HAP-1 (cell line): Measurements from ENCODE around the gene ANKLE1.

Experiments used
- DNase-seq, 2 experiments: peaks; one replicate each; pipeline ENCODE4 v3.0.0-alpha.2; 2016 to 2020; ENCODE audit warnings: low spot score in 2 of 2
- H3K27me3 ChIP-seq: fragments of 250-450 bp; sonication (Bioruptor Pico); 2 replicates; pipeline ENCODE4 v1.5.1; 2020; ENCODE audit warnings: low read depth, mild to moderate bottlenecking, moderate library complexity
- H3K36me3 ChIP-seq: fragments of 250-450 bp; sonication (Bioruptor Pico); replicated peaks from 2 replicates; pipeline ENCODE4 v1.5.1; 2020; ENCODE audit warnings: mild to moderate bottlenecking
- H3K4me1 ChIP-seq: fragments of 250-450 bp; sonication (Bioruptor Pico); 2 replicates; pipeline ENCODE4 v1.5.1; 2020; ENCODE audit warnings: mild to moderate bottlenecking
- H3K4me3 ChIP-seq: fragments of 250-450 bp; sonication (Bioruptor Pico); 2 replicates; pipeline ENCODE4 v1.5.1; 2020; ENCODE audit warnings: mild to moderate bottlenecking, moderate library complexity
- H3K9me3 ChIP-seq: fragments of 250-450 bp; sonication (Bioruptor Pico); 2 replicates; pipeline ENCODE4 v1.5.1; 2020; ENCODE audit warnings: mild to moderate bottlenecking, moderate library complexity
- in situ Hi-C: fragments of 300-500 bp; cut with MboI; formaldehyde crosslinking; loops from 3 replicates; pipeline ENCODE4 v1.14.3; 2020; ENCODE audit warnings: low sequenced_read_pairs, inconsistent platforms, mixed read lengths

The ANKLE1 gene

DNA sequence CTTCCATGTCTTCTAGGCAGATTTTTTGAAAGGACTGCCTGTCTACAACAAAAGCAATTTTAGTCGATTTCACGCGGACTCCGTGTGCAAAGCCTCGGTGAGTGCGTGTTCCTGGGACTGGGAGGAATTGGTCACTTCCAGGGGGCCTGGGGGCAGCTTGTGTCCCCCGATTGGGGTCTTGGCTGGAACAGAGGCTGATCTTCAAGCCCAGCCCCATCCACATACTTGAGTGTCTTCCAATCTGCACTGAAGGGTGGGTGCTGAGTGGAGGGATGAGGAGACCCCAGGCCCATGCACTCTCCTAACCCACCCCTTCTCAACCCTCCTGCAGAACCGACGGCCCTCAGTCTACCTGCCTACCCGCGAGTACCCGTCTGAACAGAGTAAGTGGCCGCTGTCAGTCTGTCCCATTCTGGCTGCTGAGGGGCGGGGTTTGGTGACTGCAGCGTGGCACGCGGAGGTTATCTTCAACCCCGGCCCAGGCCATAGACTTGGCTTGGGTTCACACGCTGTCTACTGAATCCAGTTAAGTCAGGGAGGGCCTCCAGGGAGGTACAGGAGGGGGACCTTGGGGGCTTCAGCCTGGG, 32.4 kb downstream of the ANKLE1 start:
- Histone ChIP-seq H3K27me3 (no peaks in the 10 kb centered on the region), H3K4me3 (no peak overlapping the region), H3K36me3 (peaks cover 16% of the 10 kb centered on the region), H3K9me3 (no peaks in the 10 kb centered on the region), H3K4me1 (peaks cover 7% of the 10 kb centered on the region)
- DNase-seq = no peak
- in situ Hi-C loops = no loop called here

DNA sequence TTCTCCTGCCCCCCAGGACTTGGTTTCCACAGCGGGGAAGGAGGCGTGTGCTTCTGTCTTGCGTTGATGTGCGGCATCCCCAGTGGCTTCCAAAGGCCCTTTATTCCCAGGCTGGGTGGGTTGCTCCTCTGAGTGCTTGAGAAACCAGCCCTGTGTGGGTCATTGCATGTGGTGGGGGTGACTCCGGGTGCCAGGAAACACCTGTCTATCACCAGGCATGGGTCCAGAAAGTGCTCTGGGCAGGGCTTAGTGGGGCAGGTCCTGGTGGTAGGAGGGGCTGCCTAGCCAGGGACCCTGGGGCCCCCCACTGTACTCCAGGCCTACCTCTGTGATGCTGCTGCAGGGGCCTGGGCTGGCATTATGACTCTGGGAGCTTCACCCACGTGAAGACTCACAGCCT, 37.3 kb downstream of the ANKLE1 start:
- Histone ChIP-seq H3K9me3 (no peaks in the 10 kb centered on the region), H3K4me1 (no peaks in the 10 kb centered on the region), H3K36me3 (peaks cover 30% of the 10 kb centered on the region), H3K27me3 (no peaks in the 10 kb centered on the region), H3K4me3 (no peak overlapping the region)
- in situ Hi-C loops = no loop called here
- DNase-seq = no peak

DNA sequence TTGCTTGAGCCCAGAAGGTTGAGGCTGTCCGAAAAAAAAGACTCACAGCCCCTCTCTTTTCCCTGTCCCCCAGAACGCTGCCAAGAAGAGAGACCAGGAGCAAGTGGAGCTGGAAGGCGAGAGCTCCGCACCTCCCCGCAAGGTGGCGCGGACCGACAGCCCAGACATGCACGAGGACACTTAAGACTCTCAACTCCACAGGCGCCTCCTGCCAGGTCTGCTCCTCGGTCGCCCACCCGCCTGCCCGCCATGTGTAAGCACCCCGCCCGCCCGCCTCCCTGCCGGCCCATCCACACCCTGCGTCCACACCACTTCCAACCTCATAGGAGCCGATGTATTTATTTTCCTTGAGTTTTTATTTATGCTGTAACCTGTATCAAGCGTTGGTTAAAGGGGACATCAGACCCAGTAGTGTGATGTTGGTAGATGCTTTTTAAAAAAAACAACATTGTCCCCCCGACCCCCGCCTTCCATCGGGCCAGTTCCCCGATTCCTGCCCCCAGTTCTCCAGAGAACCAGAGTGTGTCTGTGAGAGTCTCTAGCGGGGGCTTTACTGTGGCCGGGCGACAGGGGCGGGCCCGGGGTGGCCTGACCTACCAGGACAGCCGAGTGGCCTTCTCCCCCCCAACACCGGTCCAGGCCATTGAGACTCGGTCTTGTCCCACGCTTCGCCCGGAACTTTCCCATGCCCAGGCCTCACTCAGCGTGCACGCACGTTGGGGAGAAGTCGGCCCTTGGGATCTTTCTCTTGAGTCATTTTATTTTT, 38.0 kb downstream of the ANKLE1 start:
- Histone ChIP-seq H3K4me1 (no peaks in the 10 kb centered on the region), H3K4me3 (no peak overlapping the region), H3K27me3 (no peaks in the 10 kb centered on the region), H3K36me3 (peaks cover 24% of the 10 kb centered on the region), H3K9me3 (no peaks in the 10 kb centered on the region)
- no peak for DNase-seq
- in situ Hi-C loops = no loop called here

DNA sequence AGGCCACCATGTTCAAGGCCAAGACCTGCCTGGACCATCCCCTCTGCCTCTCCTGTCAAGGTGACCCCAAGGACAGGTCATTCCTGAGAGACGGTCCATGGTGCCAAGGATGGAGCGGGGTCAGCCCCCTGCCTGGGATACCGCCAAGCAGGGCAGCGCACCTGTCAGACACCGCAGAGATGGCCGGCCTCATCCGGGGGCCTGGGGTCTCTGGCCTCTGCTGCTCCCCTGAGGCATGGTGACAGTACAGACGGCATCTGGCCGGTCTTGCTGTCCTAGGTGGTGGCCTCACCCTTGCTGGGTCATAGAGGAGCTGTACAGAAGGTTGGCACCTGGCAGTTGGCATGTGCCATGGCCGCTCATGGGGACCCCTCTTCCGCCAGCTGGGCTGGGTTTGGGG, 38.7 kb downstream of the ANKLE1 start:
- no peak overlapping the region for H3K4me3 ChIP-seq
- H3K36me3 ChIP-seq = peaks cover 23% of the 10 kb centered on the region
- H3K9me3 ChIP-seq = no peaks in the 10 kb centered on the region
- in situ Hi-C loops = no loop called here
- DNase-seq = no peak
- H3K27me3 ChIP-seq = no peaks in the 10 kb centered on the region
- no peaks in the 10 kb centered on the region for H3K4me1 ChIP-seq

DNA sequence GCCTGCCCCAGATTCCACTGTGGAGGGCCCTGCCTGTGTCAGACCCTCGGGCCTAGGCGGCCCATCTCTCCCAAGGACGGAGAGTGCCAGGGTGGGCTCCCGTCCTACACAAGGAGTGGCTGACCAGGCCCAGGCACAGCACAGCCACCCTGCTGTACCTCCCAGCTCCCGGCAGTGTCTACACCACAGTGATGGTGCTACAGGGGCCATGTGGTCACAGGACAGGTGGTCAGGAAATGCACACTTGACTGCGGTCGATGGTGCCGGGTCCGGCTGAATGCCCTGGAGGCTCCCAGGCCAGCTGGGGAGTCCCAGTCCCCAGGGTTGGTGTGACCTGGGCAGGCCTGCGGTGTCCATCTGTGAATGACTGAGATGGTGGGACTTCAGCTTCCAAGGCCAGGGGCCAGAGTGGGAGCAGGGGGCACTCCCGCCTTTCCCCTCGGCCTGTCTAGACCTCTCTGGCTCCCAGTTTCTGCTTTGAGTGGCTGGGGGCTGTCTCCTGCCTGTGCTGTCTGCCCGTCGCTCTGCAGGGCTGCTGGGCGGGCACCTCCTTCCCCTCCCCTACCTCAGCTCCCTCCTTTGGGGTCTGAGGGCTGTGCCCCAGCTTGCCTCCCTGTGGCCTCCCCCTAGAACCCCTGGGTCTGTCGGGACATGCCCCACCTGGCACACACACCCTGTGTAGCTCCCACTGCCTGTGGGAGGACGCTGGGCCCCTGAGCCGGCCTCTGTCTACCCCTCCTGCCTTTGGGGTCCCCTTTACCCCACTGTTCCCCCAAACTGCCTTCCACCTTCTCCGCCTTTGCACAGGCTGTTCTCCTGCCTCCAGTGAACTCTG, 40.2 kb downstream of the ANKLE1 start:
- no peaks in the 10 kb centered on the region for H3K4me1 ChIP-seq
- no peaks in the 10 kb centered on the region for H3K9me3 ChIP-seq
- in situ Hi-C loops = no loop called here
- H3K27me3 ChIP-seq = no peaks in the 10 kb centered on the region
- DNase-seq = no peak
- no peak overlapping the region for H3K4me3 ChIP-seq
- H3K36me3 ChIP-seq = peaks cover 17% of the 10 kb centered on the region

DNA sequence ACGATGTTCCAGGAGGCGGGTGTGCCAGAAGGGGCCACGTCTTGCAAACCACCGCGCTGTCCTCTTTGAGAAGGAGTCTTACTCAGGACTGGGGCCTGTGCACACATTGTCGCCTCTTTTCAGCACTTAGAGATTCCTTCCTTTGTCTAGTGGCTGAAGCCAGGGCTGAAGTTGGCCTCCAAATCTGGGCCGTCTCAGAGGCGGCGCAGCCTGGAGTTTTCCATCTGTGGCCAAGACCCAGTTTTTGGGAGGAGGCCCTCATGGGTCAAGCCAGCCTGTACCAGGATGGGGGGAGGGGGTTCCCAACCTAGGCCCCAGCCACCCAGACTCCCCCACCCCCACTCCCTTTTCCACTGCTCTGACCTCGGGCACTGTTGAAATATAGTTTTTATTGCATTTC, 41.2 kb downstream of the ANKLE1 start:
- no peak overlapping the region for H3K4me3 ChIP-seq
- in situ Hi-C loops = no loop called here
- H3K36me3 ChIP-seq = peaks cover 21% of the 10 kb centered on the region
- DNase-seq = no peak
- no peaks in the 10 kb centered on the region for H3K9me3 ChIP-seq
- no peaks in the 10 kb centered on the region for H3K4me1 ChIP-seq
- no peaks in the 10 kb centered on the region for H3K27me3 ChIP-seq

GRCh38 chr19:17323300-17323963, 41.7 kb downstream of the ANKLE1 start:
- no peak for DNase-seq
- in situ Hi-C loops = no loop called here
- H3K36me3 ChIP-seq = peaks cover 21% of the 10 kb centered on the region

GRCh38 chr19:17323964-17324332, 42.2 kb downstream of the ANKLE1 start:
- Histone ChIP-seq H3K36me3 (peaks cover 21% of the 10 kb centered on the region), H3K4me3 (no peak overlapping the region), H3K4me1 (no peaks in the 10 kb centered on the region), H3K9me3 (no peaks in the 10 kb centered on the region), H3K27me3 (no peaks in the 10 kb centered on the region)
- in situ Hi-C loops = no loop called here
- DNase-seq = no peak

More at GRCh38 chr19:17323300-17323963, 41.7 kb downstream of the ANKLE1 start:
- H3K4me3 ChIP-seq = no peak overlapping the region
- no peaks in the 10 kb centered on the region for H3K4me1 ChIP-seq
- H3K27me3 ChIP-seq = no peaks in the 10 kb centered on the region
- no peaks in the 10 kb centered on the region for H3K9me3 ChIP-seq

DNA sequence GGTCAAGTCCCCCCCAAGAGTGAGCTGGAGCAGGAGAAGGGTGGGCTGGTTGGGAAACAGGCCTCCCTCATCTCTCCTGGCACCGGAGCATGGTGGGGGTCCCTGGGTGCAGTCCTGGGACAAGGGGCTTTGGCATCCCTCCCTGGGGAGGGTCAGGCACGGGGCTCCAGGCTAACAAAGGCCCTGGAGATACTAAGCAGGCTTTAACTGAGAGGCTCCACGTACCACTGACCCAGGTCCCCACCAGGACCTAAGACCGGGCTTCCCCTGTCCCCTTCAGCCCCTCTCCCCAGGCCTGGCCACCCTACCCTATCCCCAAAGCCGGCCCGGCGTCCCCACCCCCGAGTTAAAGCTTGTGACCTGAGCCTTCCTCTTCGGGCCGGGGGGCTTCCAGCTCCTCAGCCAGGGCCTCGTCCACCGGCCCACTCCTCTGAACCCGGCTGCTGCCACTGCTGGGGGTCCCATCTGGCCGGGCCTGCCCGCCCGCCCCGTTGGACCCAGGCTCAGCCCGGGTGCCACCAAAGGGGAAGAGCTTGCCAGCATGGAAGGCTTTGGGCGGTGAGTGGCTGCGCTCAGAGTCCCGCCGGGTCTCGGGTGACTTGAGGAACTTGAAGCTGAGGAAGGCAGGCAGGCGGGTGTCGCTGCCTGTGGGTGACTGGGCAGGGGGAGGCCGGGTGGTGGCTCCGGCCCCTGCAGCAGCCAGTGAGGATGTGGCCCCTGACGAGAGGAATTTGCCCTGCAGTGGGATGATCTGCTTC, 42.8 kb downstream of the ANKLE1 start:
- Histone ChIP-seq H3K9me3 (no peaks in the 10 kb centered on the region), H3K4me3 (no peak overlapping the region), H3K27me3 (no peaks in the 10 kb centered on the region), H3K36me3 (peaks cover 21% of the 10 kb centered on the region), H3K4me1 (no peaks in the 10 kb centered on the region)
- no peak for DNase-seq
- in situ Hi-C loops = no loop called here

DNA sequence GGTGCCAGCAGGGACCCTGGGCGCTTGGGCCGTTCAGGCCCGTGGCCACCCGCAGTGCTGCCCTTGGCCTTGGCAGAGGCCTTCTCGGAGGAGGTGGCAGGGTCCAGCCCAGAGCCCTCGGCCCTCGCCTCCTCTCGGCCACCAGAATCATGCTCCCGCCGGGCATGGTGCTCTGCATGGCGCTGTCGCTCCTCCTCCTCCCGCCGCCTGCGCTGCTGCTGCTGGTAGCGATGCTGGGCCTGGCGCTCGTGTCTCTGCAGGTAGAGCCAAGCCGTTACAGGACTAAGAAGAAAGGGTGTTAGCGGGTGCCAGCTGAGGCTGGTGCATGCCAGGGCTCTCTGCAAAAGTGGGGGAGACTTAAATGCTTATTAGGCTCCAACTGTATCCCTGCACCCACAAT, 43.4 kb downstream of the ANKLE1 start:
- H3K9me3 ChIP-seq = no peaks in the 10 kb centered on the region
- no peaks in the 10 kb centered on the region for H3K4me1 ChIP-seq
- in situ Hi-C loops = no loop called here
- DNase-seq = no peak
- H3K36me3 ChIP-seq = peaks cover 19% of the 10 kb centered on the region
- no peak overlapping the region for H3K4me3 ChIP-seq
- no peaks in the 10 kb centered on the region for H3K27me3 ChIP-seq

GRCh38 chr19:17325881-17326594, 44.3 kb downstream of the ANKLE1 start:
- no peak overlapping the region for H3K4me3 ChIP-seq
- DNase-seq = no peak
- in situ Hi-C loops = no loop called here
- no peaks in the 10 kb centered on the region for H3K9me3 ChIP-seq
- H3K4me1 ChIP-seq = no peaks in the 10 kb centered on the region
- peaks cover 13% of the 10 kb centered on the region for H3K36me3 ChIP-seq
- H3K27me3 ChIP-seq = no peaks in the 10 kb centered on the region

- peaks cover 9% of the 10 kb centered on the region for H3K36me3 ChIP-seq
- H3K4me3 ChIP-seq = no peak overlapping the region
Measured at GRCh38 chr19:17326595-17326966, 44.9 kb downstream of the ANKLE1 start.

More at GRCh38 chr19:17326595-17326966, 44.9 kb downstream of the ANKLE1 start:
- Histone ChIP-seq H3K4me1 (no peaks in the 10 kb centered on the region), H3K9me3 (no peaks in the 10 kb centered on the region), H3K27me3 (no peaks in the 10 kb centered on the region)
- in situ Hi-C loops = no loop called here
- DNase-seq = no peak
